Measurements from ENCODE around the gene BPIFB3.
"Not testable (repeated sequence)": the region's sequence is repeated elsewhere in the genome, so short reads cannot be mapped to it uniquely, and the experiment has no call there.

BPIFB3 gene

GRCh38 chr20:33028875-33029274 lies 24.8 kb upstream of the BPIFB3 start:
- no peak for DNase-seq

- no peak for DNase-seq
Observed at GRCh38 chr20:33030076-33030475, 23.6 kb upstream of the BPIFB3 start.

- no peak for DNase-seq
Observed at GRCh38 chr20:33030569-33030968, 23.1 kb upstream of the BPIFB3 start.

- DNase-seq = no peak
Observed at GRCh38 chr20:33031531-33031930, 22.2 kb upstream of the BPIFB3 start, which contains the start of gene BPIFB6. BPIFB6 (plus strand) TSS chr20:33031648; CDS start chr20:33031648, 0 bp downstream.

GRCh38 chr20:33032555-33032954 lies 21.1 kb upstream of the BPIFB3 start:
- DNase-seq = no peak

GRCh38 chr20:33033381-33033780 lies 20.3 kb upstream of the BPIFB3 start:
- no peak for DNase-seq

GRCh38 chr20:33034115-33034514 lies 19.6 kb upstream of the BPIFB3 start:
- no peak for DNase-seq

GRCh38 chr20:33034901-33035492 lies 18.7 kb upstream of the BPIFB3 start:
- DNase-seq = no peak

- DNase-seq = no peak
Observed at GRCh38 chr20:33037456-33037855, 16.2 kb upstream of the BPIFB3 start.

GRCh38 chr20:33038243-33038642 lies 15.5 kb upstream of the BPIFB3 start:
- no peak for DNase-seq

GRCh38 chr20:33042430-33042829 lies 11.3 kb upstream of the BPIFB3 start:
- no peak for DNase-seq

GRCh38 chr20:33042983-33043730 lies 10.5 kb upstream of the BPIFB3 start:
- no peak for DNase-seq

- DNase-seq = no peak
Observed at GRCh38 chr20:33043731-33044181, 9.9 kb upstream of the BPIFB3 start.

GRCh38 chr20:33045129-33045721 lies 8.5 kb upstream of the BPIFB3 start:
- DNase-seq = not testable (repeated sequence)

- no peak for DNase-seq
Observed at GRCh38 chr20:33046412-33046811, 7.3 kb upstream of the BPIFB3 start.

GRCh38 chr20:33051333-33051732 lies 2.4 kb upstream of the BPIFB3 start:
- DNase-seq = no peak

- no peak for DNase-seq
Observed at GRCh38 chr20:33054381-33054780, 678 bp downstream of the BPIFB3 start.

GRCh38 chr20:33054791-33055190 lies 1.1 kb downstream of the BPIFB3 start:
- no peak for DNase-seq

GRCh38 chr20:33059136-33059535 lies 5.4 kb downstream of the BPIFB3 start:
- DNase-seq = no peak

GRCh38 chr20:33059741-33060390 lies 6.2 kb downstream of the BPIFB3 start:
- DNase-seq = no peak

- DNase-seq = no peak
Observed at GRCh38 chr20:33061658-33062028, 7.9 kb downstream of the BPIFB3 start.

GRCh38 chr20:33062105-33062824 lies 8.6 kb downstream of the BPIFB3 start:
- no peak for DNase-seq

- no peak for DNase-seq
Observed at GRCh38 chr20:33062825-33063149, 9.1 kb downstream of the BPIFB3 start.
